Hepatocyte (in vitro differentiated cells): ENCODE measurements around the gene ERCC4.

Experiments used
- CTCF ChIP-seq: fragments of 200-600 bp; sonication (generic); IDR thresholded peaks from 2 replicates; pipeline ENCODE4 v1.5.1; 2016; ENCODE audit warnings: antibody characterized with exemption, mild to moderate bottlenecking; ENCODE audit not compliant: poor library complexity
- EZH2 ChIP-seq: fragments of 200-600 bp; sonication (generic); IDR thresholded peaks from 2 replicates; pipeline ENCODE4 v1.6.1; 2016; ENCODE audit warnings: antibody characterized with exemption, mild to moderate bottlenecking, borderline replicate concordance

- no peak for TF ChIP-seq CTCF
- TF ChIP-seq EZH2, result no peak
Observed at GRCh38 chr16:13936155-13936554, 16.2 kb downstream of the ERCC4 start.
